ENCODE results near the gene PPP1R12A. TPM values are rescaled to one million over a fixed set of nuclear protein-coding genes. Genes with fewer than 3 reads are reported as not detected.
"Not testable (repeated sequence)": the region's sequence is repeated elsewhere in the genome, so short reads cannot be mapped to it uniquely, and the experiment has no call there.

The PPP1R12A gene
- total RNA-seq, 4 donors from 2014 or later: 100 to 121 (median 113) TPM

- in situ Hi-C loops (cut with MboI; ENCODE audit: low pct_ligation_motif_present in 1 of 4, low pct_unique_long_range_greater_than_20kb in 1 of 4, low sequenced_read_pairs in 3 of 4): no loop called here
- WGBS, 2 donors (ENCODE audit: low coverage in 1 of 2): 41 to 59% methylated on average over 4 to 5 of the region's 5 CpGs
- no peak overlapping the region for H3K27ac ChIP-seq
Measured at GRCh38 chr12:79982086-79983062, 47.5 kb upstream of the PPP1R12A start.

GRCh38 chr12:79978692-79979091 lies 43.8 kb upstream of the PPP1R12A start:
- H3K4me1 ChIP-seq: peaks cover 0 to 4% (median 0%) of the 10 kb centered on the region in 4 donors
- intact Hi-C loops (cut with DNase I; ENCODE audit: low total_unique reads): no loop called here
- no peaks in the 10 kb centered on the region for H3K27me3 ChIP-seq
- no peaks in the 10 kb centered on the region for H3K36me3 ChIP-seq
- TF ChIP-seq POLR2A (IDR thresholded peaks at IDR 0.05): no peak
- no peak for TF ChIP-seq EP300 (IDR thresholded peaks at IDR 0.05; ENCODE audit: low read depth)
- TF ChIP-seq CTCF (IDR thresholded peaks at IDR 0.05): no peak
- TF ChIP-seq POLR2AphosphoS5 (IDR thresholded peaks at IDR 0.05): no peak
- H3K9me3 ChIP-seq: no peaks in the 10 kb centered on the region
- no peak overlapping the region for H3K4me3 ChIP-seq
- 72% methylated on average over 1 of the region's 1 CpG; no CpG with 5 or more reads in 1 of the 2 donors for WGBS, 2 donors (ENCODE audit: low coverage in 1 of 2)
- in situ Hi-C loops (cut with MboI; ENCODE audit: low pct_ligation_motif_present in 1 of 4, low pct_unique_long_range_greater_than_20kb in 1 of 4, low sequenced_read_pairs in 3 of 4): no loop called here
- DNase-seq: no peak
- H3K27ac ChIP-seq: no peak overlapping the region

More at GRCh38 chr12:79982086-79983062, 47.5 kb upstream of the PPP1R12A start:
- Histone ChIP-seq H3K27me3 (no peaks in the 10 kb centered on the region), H3K4me1 (no peaks in the 10 kb centered on the region), H3K36me3 (no peaks in the 10 kb centered on the region), H3K9me3 (no peaks in the 10 kb centered on the region), H3K4me3 (no peak overlapping the region)
- intact Hi-C loops (cut with DNase I; ENCODE audit: low total_unique reads): no loop called here
- TF ChIP-seq POLR2AphosphoS5 (IDR thresholded peaks at IDR 0.05): no peak
- no peak for TF ChIP-seq EP300 (IDR thresholded peaks at IDR 0.05; ENCODE audit: low read depth)
- TF ChIP-seq POLR2A (IDR thresholded peaks at IDR 0.05): no peak
- TF ChIP-seq CTCF (IDR thresholded peaks at IDR 0.05): no peak
- DNase-seq: no peak

- H3K27ac ChIP-seq; H3K36me3 ChIP-seq; H3K4me1 ChIP-seq; intact Hi-C loops (cut with DNase I; ENCODE audit: low total_unique reads); H3K4me3 ChIP-seq; DNase-seq; in situ Hi-C loops (cut with MboI; ENCODE audit: low pct_ligation_motif_present in 1 of 4, low pct_unique_long_range_greater_than_20kb in 1 of 4, low sequenced_read_pairs in 3 of 4); H3K9me3 ChIP-seq; H3K27me3 ChIP-seq: not testable (repeated sequence)
- 64 to 69% methylated on average over 3 of the region's 3 CpGs for WGBS, 2 donors (ENCODE audit: low coverage in 1 of 2)
Measured at GRCh38 chr12:79977856-79978460, 43.1 kb upstream of the PPP1R12A start.

- intact Hi-C loops (cut with DNase I; ENCODE audit: low total_unique reads): no loop called here
- H3K27ac ChIP-seq: no peak overlapping the region
- DNase-seq: no peak
- H3K4me3 ChIP-seq: no peak overlapping the region
- 85 to 90% methylated on average over 5 of the region's 5 CpGs for WGBS, 2 donors (ENCODE audit: low coverage in 1 of 2)
- TF ChIP-seq EP300 (IDR thresholded peaks at IDR 0.05; ENCODE audit: low read depth): no peak
- TF ChIP-seq POLR2A (IDR thresholded peaks at IDR 0.05): no peak
- no peak for TF ChIP-seq CTCF (IDR thresholded peaks at IDR 0.05)
- TF ChIP-seq POLR2AphosphoS5 (IDR thresholded peaks at IDR 0.05): no peak
- no peaks in the 10 kb centered on the region for H3K36me3 ChIP-seq
- in situ Hi-C loops (cut with MboI; ENCODE audit: low pct_ligation_motif_present in 1 of 4, low pct_unique_long_range_greater_than_20kb in 1 of 4, low sequenced_read_pairs in 3 of 4): no loop called here
- no peaks in the 10 kb centered on the region for H3K9me3 ChIP-seq
- peaks cover 0 to 4% (median 0%) of the 10 kb centered on the region in 4 donors for H3K4me1 ChIP-seq
- no peaks in the 10 kb centered on the region for H3K27me3 ChIP-seq
Measured at GRCh38 chr12:79975143-79975542, 40.2 kb upstream of the PPP1R12A start.

Data from transverse colon (tissue), 4 donors.